Trophoblast cell (in vitro differentiated cells and primary cell): ENCODE measurements around the gene MEX3A.
A peak's percentile ranks its signal among the peaks of the same experiment; 100 is the strongest.

Experiments
- DNase-seq, 2 donors: peaks; one replicate each; pipeline ENCODE4 v3.0.0-alpha.2; 2016
- H2AFZ ChIP-seq: 2 replicates; pipeline ENCODE4 v1.6.1; 2013; ENCODE audit warnings: low read length, moderate library complexity, mild to moderate bottlenecking; ENCODE audit not compliant: insufficient read depth, poor library complexity
- H2AK5ac ChIP-seq: 2 replicates; pipeline ENCODE4 v1.6.1; 2013; ENCODE audit warnings: mild to moderate bottlenecking, low read length
- H2BK120ac ChIP-seq: 2 replicates; pipeline ENCODE4 v1.6.1; 2013; ENCODE audit warnings: low read length, mild to moderate bottlenecking, moderate library complexity; ENCODE audit not compliant: insufficient read depth, poor library complexity
- H2BK12ac ChIP-seq: 2 replicates; pipeline ENCODE4 v1.6.1; 2013; ENCODE audit warnings: mild to moderate bottlenecking, low read length, moderate library complexity
- H2BK5ac ChIP-seq: 2 replicates; pipeline ENCODE4 v1.6.1; 2013; ENCODE audit warnings: low read length, low read depth, moderate library complexity, mild to moderate bottlenecking; ENCODE audit not compliant: poor library complexity
- H3K14ac ChIP-seq: 2 replicates; pipeline ENCODE4 v1.6.1; 2013; ENCODE audit warnings: mild to moderate bottlenecking, low read length
- H3K18ac ChIP-seq: 2 replicates; pipeline ENCODE4 v1.6.1; 2013; ENCODE audit warnings: mild to moderate bottlenecking, low read length
- H3K23ac ChIP-seq: 2 replicates; pipeline ENCODE4 v1.6.1; 2013; ENCODE audit warnings: low read length
- H3K27ac ChIP-seq: 2 replicates; pipeline ENCODE4 v1.5.1; 2013; ENCODE audit warnings: low read depth, mild to moderate bottlenecking, inconsistent platforms, low read length, moderate library complexity
- H3K27me3 ChIP-seq: 2 replicates; pipeline ENCODE4 v1.6.1; 2013; ENCODE audit warnings: inconsistent platforms, mild to moderate bottlenecking, low read length, moderate library complexity; ENCODE audit not compliant: insufficient read depth
- H3K36me3 ChIP-seq, 2 experiments: 1 replicate in 1 of 2; 2 replicates in 1 of 2; pipeline ENCODE4 v1.6.1; 2013; ENCODE audit warnings: low read length in 2 of 2, mild to moderate bottlenecking in 2 of 2, moderate library complexity in 1 of 2; ENCODE audit not compliant: insufficient read depth in 2 of 2, control insufficient read depth in 1 of 2
- H3K4ac ChIP-seq: 2 replicates; pipeline ENCODE4 v1.6.1; 2013; ENCODE audit warnings: low read depth, mild to moderate bottlenecking, low read length, moderate library complexity
- H3K4me1 ChIP-seq, 2 experiments: 1 replicate in 1 of 2; 2 replicates in 1 of 2; pipeline ENCODE4 v1.6.1; 2013; ENCODE audit warnings: low read length in 2 of 2, mild to moderate bottlenecking in 2 of 2, moderate library complexity in 1 of 2; ENCODE audit not compliant: insufficient read depth in 2 of 2, control insufficient read depth in 1 of 2
- H3K4me2 ChIP-seq: 2 replicates; pipeline ENCODE4 v1.6.1; 2013; ENCODE audit warnings: inconsistent platforms, mild to moderate bottlenecking, low read length, moderate library complexity
- H3K4me3 ChIP-seq: 2 replicates; pipeline ENCODE4 v1.5.1; 2013; ENCODE audit warnings: mild to moderate bottlenecking, low read depth, low read length, inconsistent platforms
- H3K79me1 ChIP-seq: one replicate; pipeline ENCODE4 v1.6.1; 2013; ENCODE audit warnings: low read length
- H3K79me2 ChIP-seq: 2 replicates; pipeline ENCODE4 v1.6.1; 2013; ENCODE audit warnings: low read length, mild to moderate bottlenecking; ENCODE audit not compliant: control insufficient read depth, insufficient read depth, poor library complexity
- H3K9ac ChIP-seq: 2 replicates; pipeline ENCODE4 v1.6.1; 2013; ENCODE audit warnings: mild to moderate bottlenecking, low read length
- H3K9me3 ChIP-seq: 2 replicates; pipeline ENCODE4 v1.6.1; 2013; ENCODE audit warnings: low read depth, mild to moderate bottlenecking, control low read depth, inconsistent platforms, low read length; ENCODE audit not compliant: insufficient read depth
- H4K12ac ChIP-seq: 2 replicates; pipeline ENCODE4 v1.6.1; 2013; ENCODE audit warnings: low read depth, mild to moderate bottlenecking, low read length, moderate library complexity
- H4K8ac ChIP-seq: 2 replicates; pipeline ENCODE4 v1.6.1; 2013; ENCODE audit warnings: low read depth, mild to moderate bottlenecking, low read length, moderate library complexity
- H4K91ac ChIP-seq: one replicate; pipeline ENCODE4 v1.6.1; 2013; ENCODE audit warnings: low read depth, mild to moderate bottlenecking, low read length, moderate library complexity
- WGBS: extraction: QIAGEN DNeasy Blood & Tissue Kit; methylation state at CpG from one replicate; pipeline ENCODE4 v1.1.7; 2013; ENCODE audit warnings: missing lambda C conversion rate; ENCODE audit not compliant: insufficient read length, insufficient coverage; ENCODE audit errors: extremely low coverage; 5-methylcytosine and 5-hydroxymethylcytosine counted together

The MEX3A gene

DNA sequence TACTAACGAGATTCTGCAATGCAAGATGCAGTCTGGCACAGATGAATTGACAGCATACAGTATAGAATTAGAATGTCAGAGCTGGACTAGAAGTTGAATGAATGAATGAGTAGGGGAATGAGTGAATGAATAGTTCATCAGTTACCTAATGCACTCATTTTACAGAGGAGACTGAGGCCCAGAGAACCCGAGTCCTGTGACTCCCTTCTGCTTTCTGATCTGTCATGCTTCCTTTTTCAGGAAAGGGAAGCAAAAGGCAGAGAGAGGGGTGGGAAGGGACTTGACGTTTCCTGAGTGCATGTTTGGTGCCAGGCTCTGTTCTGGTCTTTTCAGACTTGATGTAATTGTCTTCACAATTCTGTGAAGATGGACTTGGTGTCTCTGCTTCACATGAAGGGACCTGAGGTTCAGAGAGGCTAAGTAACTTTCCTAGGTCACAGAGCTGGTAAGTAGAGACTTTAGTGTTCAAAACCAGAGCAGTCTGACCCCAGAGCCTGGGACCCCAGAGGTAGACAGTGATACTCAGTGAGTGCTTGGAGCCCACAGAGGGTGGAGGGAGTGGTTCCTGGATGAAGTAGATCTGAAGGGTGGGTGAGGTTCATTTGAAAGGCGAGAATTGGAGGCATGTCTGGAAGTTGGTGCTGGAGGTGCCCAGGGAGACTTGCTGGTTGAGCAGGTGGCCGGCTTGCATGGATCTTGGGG, 8.0 kb upstream of the MEX3A start:
- H2BK5ac ChIP-seq: no peak overlapping the region
- no peak overlapping the region for H4K8ac ChIP-seq
- no peaks in the 10 kb centered on the region for H3K27me3 ChIP-seq
- H2BK120ac ChIP-seq: no peak overlapping the region
- no CpG with 5 or more reads among the region's 5 CpGs for WGBS
- no peak overlapping the region for H3K14ac ChIP-seq
- no peak overlapping the region for H3K4me3 ChIP-seq
- H3K4me2 ChIP-seq: no peak overlapping the region
- H3K23ac ChIP-seq: no peak overlapping the region
- no peak overlapping the region for H3K4ac ChIP-seq
- H3K9me3 ChIP-seq: no peaks in the 10 kb centered on the region
- H3K79me2 ChIP-seq: peaks cover 8% of the 10 kb centered on the region
- H4K91ac ChIP-seq: no peak overlapping the region
- H2AK5ac ChIP-seq: no peak overlapping the region
- H3K79me1 ChIP-seq: peaks cover 6% of the 10 kb centered on the region
- no peak overlapping the region for H4K12ac ChIP-seq
- DNase-seq: no peak
- peaks cover 21 to 27% of the 10 kb centered on the region in 2 experiments for H3K36me3 ChIP-seq
- H3K9ac ChIP-seq: no peak overlapping the region
- H2BK12ac ChIP-seq: no peak overlapping the region
- no peak overlapping the region for H2AFZ ChIP-seq
- peaks cover 13 to 22% of the 10 kb centered on the region in 2 experiments for H3K4me1 ChIP-seq
- H3K18ac ChIP-seq: no peak overlapping the region
- no peak overlapping the region for H3K27ac ChIP-seq

DNA sequence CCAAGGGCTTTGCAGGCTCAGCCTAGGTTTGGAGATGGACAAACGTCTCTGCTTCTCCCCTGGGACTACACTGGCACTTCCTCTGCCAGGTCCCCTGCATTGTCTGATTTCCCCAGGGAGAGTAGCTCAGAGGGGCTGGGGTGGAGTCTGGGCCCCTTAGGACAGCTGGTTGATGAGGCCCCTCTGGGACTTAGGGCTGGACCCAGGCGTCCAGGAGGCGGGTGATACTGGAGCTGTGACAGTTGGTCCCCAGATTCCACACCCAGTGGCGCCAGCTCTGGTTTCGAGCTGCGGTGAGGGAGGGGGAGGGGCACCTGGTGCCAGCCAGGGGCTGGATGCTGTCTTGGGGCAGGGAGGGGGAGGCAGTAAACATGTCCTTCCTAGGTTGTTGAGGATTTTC, 7.4 kb upstream of the MEX3A start:
- H4K8ac ChIP-seq: no peak overlapping the region
- H3K14ac ChIP-seq: no peak overlapping the region
- H3K23ac ChIP-seq: no peak overlapping the region
- no peak overlapping the region for H3K4me2 ChIP-seq
- H3K79me1 ChIP-seq: peaks cover 12% of the 10 kb centered on the region
- no peaks in the 10 kb centered on the region for H3K27me3 ChIP-seq
- H3K4me1 ChIP-seq: peaks cover 18 to 28% of the 10 kb centered on the region in 2 experiments
- H3K9ac ChIP-seq: no peak overlapping the region
- no peaks in the 10 kb centered on the region for H3K9me3 ChIP-seq
- H4K12ac ChIP-seq: no peak overlapping the region
- H2BK5ac ChIP-seq: no peak overlapping the region
- no peak overlapping the region for H2AK5ac ChIP-seq
- peak overlapping the region; percentile 22 for H3K4ac ChIP-seq
- DNase-seq: no peak
- H3K18ac ChIP-seq: no peak overlapping the region
- no peak overlapping the region for H2AFZ ChIP-seq
- H4K91ac ChIP-seq: no peak overlapping the region
- no peak overlapping the region for H2BK12ac ChIP-seq
- no CpG with 5 or more reads among the region's 6 CpGs for WGBS
- no peak overlapping the region for H3K27ac ChIP-seq
- H3K36me3 ChIP-seq: peaks cover 21 to 27% of the 10 kb centered on the region in 2 experiments
- peaks cover 14% of the 10 kb centered on the region for H3K79me2 ChIP-seq
- H2BK120ac ChIP-seq: no peak overlapping the region
- H3K4me3 ChIP-seq: no peak overlapping the region

DNA sequence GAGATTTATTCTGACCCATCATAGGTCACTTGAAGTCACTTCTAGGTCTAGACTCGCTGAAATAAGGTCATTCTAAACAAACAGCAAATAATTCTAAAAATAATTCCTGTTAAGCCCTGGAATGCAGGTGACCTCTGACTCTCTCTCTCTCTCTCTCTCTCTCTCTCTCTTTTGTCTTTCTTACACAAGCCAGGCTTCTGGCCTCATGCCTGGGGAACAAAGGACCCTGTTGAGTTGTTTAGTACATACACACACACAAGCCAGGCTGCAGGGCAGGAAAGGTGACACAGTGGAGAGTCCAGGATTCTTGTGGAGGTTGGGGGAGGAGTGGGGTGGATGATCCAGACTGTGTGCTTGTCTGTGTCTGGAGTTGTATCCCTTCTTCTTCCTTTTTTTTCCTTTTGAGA, 4.0 kb upstream of the MEX3A start:
- no peak overlapping the region for H2AK5ac ChIP-seq
- no peak overlapping the region for H3K18ac ChIP-seq
- peak overlapping the region; percentile 49 for H3K4me2 ChIP-seq
- peaks cover 18 to 31% of the 10 kb centered on the region in 2 experiments for H3K4me1 ChIP-seq
- no peak overlapping the region for H4K12ac ChIP-seq
- H2BK120ac ChIP-seq: peak overlapping the region; percentile 93
- H3K27me3 ChIP-seq: no peaks in the 10 kb centered on the region
- H3K9ac ChIP-seq: no peak overlapping the region
- peaks cover 10 to 14% of the 10 kb centered on the region in 2 experiments for H3K36me3 ChIP-seq
- H3K4ac ChIP-seq: no peak overlapping the region
- peaks cover 34% of the 10 kb centered on the region for H3K79me2 ChIP-seq
- H3K79me1 ChIP-seq: peaks cover 34% of the 10 kb centered on the region
- H2BK12ac ChIP-seq: peak overlapping the region; percentile 60
- peak overlapping the region; percentile 89 for H2BK5ac ChIP-seq
- no peak for DNase-seq
- H3K23ac ChIP-seq: no peak overlapping the region
- H4K91ac ChIP-seq: peak overlapping the region; percentile 94
- H2AFZ ChIP-seq: no peak overlapping the region
- H3K27ac ChIP-seq: peak overlapping the region; percentile 93
- peak overlapping the region; percentile 23 for H4K8ac ChIP-seq
- H3K4me3 ChIP-seq: no peak overlapping the region
- H3K14ac ChIP-seq: no peak overlapping the region
- no peaks in the 10 kb centered on the region for H3K9me3 ChIP-seq
- no CpG with 5 or more reads among the region's 1 CpG for WGBS

DNA sequence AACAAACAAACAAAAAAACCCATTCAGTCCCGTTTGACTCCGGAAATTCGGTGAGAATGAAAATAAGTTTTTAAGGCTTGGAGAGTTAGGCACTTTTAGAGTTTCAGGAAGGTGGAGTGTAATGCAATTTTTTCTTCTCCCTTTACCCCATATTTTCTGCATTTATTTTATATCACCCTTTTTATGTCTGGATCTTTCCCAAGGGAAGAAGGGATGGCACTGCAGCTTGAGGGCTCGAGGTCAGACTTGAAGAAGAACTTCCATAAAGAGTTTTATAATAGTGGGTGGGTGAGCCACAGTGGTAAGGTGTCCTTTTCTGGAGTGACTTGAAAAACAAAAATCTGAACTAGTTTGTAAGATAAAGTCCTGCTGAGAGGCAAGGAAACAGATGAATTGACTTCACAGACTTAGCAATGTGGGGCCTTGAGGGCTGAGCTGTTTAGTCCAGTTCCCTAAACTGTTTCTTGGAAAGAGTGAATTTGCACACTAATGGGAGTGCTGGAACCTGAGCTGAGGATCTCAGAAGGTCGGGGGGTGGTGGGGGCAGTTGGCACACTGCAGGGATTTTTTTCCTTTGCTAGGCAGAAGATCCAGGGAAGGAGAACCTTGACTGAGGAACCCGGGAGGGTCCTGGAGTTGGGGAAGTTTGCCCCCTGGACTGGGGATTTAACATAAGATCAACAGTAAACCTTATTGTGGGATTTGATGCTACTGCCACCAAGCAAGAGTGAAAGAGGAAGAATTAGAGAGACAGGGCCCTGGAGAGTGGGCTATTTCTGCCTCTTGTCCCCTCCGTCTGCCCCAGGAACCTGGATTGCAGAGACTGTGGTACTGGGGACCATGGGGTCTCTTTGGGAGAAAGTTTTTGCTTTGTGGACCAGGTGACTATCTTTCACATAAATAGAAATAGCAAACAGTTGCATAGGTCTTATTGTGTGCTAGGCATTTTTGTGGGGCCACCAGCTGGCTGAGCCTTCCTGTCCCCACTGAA, 1.8 kb upstream of the MEX3A start:
- H3K14ac ChIP-seq: peak overlapping the region; percentile 4
- H3K23ac ChIP-seq: no peak overlapping the region
- H3K9me3 ChIP-seq: no peaks in the 10 kb centered on the region
- H3K79me1 ChIP-seq: peaks cover 45% of the 10 kb centered on the region
- H3K9ac ChIP-seq: peak overlapping the region; percentile 72
- H4K91ac ChIP-seq: peak overlapping the region; percentile 71
- peak overlapping the region; percentile 54 for H3K4me3 ChIP-seq
- peak overlapping the region; percentile 96 for H3K4ac ChIP-seq
- peak overlapping the region; percentile 69 for H3K4me2 ChIP-seq
- no peak overlapping the region for H2AFZ ChIP-seq
- no peak overlapping the region for H4K8ac ChIP-seq
- H2BK12ac ChIP-seq: peak overlapping the region; percentile 68
- no CpG with 5 or more reads among the region's 7 CpGs for WGBS
- H3K27me3 ChIP-seq: no peaks in the 10 kb centered on the region
- peak overlapping the region; percentile 61 for H2BK120ac ChIP-seq
- peak overlapping the region; percentile 44 for H2AK5ac ChIP-seq
- H3K36me3 ChIP-seq: peaks cover 8% of the 10 kb centered on the region in 2 experiments
- H3K18ac ChIP-seq: peak overlapping the region; percentile 11
- H3K4me1 ChIP-seq: peaks cover 20 to 32% of the 10 kb centered on the region in 2 experiments
- H3K79me2 ChIP-seq: peaks cover 49% of the 10 kb centered on the region
- peak overlapping the region; percentile 93 for H3K27ac ChIP-seq
- peak overlapping the region; percentile 65 for H2BK5ac ChIP-seq
- no peak for DNase-seq
- H4K12ac ChIP-seq: peak overlapping the region; percentile 37
